Measurements from ENCODE around the gene GABARAPL2.

DNA sequence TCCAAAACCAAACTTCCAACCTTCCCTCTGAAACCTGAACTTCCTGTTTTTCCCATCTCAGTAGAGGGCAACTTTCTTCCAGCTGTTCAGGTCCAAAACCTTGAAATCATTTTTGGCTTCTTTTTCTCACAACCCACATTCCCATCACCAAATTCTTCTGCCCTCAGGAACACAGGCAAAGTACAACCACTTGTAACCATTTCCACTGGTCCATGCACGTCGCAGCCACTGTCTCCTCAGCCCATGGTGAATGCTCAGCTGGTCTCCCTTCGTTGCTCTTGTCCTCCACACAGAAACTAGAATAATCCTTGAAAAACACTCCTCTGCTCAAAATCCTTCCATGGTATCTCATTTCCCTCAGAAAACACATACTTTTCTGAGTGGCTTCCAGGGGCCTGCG, 60.6 kb downstream of the GABARAPL2 start:
- TF ChIP-seq EP300 (IDR thresholded peaks at IDR 0.05), result no peak
- TF ChIP-seq, protein P1, sequence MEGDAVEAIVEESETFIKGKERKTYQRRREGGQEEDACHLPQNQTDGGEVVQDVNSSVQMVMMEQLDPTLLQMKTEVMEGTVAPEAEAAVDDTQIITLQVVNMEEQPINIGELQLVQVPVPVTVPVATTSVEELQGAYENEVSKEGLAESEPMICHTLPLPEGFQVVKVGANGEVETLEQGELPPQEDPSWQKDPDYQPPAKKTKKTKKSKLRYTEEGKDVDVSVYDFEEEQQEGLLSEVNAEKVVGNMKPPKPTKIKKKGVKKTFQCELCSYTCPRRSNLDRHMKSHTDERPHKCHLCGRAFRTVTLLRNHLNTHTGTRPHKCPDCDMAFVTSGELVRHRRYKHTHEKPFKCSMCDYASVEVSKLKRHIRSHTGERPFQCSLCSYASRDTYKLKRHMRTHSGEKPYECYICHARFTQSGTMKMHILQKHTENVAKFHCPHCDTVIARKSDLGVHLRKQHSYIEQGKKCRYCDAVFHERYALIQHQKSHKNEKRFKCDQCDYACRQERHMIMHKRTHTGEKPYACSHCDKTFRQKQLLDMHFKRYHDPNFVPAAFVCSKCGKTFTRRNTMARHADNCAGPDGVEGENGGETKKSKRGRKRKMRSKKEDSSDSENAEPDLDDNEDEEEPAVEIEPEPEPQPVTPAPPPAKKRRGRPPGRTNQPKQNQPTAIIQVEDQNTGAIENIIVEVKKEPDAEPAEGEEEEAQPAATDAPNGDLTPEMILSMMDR (IDR thresholded peaks at IDR 0.05), result no peak
- TF ChIP-seq POLR2A (IDR thresholded peaks at IDR 0.05), result no peak

All from ovary (tissue), 3 donors.